ENCODE results near the gene C2orf72.
"Not testable (repeated sequence)": the region's sequence is repeated elsewhere in the genome, so short reads cannot be mapped to it uniquely, and the experiment has no call there.

The C2orf72 gene

DNA sequence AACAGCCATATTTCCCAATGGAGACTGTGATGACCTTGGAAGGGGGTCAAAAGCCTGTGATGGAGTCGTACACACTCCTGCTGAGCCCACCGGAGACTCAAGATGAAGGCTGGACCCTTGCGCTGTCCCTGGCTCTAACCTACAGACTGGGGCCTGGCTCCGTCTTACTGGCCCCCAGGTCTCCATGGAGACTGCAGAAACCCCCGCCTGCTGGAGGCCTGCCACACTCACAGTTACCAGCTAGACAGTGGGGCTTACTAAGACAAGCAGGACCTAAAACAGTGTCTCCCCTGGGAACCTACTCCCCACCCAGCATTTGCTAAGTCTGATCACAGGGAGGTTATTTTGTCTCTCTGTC lies 9.6 kb downstream of the C2orf72 start:
- DNase-seq (ENCODE audit: low read depth), result no peak

DNA sequence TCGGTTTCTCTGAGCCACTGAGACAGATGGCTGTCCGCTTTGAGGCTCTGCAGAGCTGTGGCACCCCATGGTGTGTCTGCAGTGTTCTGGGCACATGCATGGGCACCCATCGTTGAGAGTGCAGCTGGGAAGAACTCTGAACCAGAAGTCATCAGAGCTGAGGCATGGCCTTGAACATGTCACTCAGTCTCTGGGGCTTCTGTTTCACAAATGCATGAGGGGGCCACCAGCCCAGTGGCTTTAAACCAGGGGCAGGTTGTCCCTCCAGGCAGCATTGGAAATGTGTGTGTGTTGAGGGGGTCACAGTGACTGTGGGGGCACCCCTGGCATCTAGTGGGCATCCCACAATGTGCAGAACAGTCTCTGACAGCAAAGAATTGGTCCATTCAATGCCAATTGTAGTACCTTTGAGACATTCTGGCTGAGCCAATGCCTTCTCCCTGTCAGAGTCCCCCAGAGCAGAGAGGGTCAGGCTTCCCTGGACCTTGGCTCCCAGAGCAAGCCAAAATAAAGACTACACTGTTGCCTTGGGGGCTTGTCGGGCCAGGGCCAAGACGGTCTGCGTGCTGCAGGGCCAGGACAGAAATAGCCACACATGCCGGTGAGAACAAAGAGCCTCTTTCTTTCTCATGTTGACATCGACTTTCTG lies 10.1 kb downstream of the C2orf72 start:
- DNase-seq (ENCODE audit: low read depth), result no peak

DNA sequence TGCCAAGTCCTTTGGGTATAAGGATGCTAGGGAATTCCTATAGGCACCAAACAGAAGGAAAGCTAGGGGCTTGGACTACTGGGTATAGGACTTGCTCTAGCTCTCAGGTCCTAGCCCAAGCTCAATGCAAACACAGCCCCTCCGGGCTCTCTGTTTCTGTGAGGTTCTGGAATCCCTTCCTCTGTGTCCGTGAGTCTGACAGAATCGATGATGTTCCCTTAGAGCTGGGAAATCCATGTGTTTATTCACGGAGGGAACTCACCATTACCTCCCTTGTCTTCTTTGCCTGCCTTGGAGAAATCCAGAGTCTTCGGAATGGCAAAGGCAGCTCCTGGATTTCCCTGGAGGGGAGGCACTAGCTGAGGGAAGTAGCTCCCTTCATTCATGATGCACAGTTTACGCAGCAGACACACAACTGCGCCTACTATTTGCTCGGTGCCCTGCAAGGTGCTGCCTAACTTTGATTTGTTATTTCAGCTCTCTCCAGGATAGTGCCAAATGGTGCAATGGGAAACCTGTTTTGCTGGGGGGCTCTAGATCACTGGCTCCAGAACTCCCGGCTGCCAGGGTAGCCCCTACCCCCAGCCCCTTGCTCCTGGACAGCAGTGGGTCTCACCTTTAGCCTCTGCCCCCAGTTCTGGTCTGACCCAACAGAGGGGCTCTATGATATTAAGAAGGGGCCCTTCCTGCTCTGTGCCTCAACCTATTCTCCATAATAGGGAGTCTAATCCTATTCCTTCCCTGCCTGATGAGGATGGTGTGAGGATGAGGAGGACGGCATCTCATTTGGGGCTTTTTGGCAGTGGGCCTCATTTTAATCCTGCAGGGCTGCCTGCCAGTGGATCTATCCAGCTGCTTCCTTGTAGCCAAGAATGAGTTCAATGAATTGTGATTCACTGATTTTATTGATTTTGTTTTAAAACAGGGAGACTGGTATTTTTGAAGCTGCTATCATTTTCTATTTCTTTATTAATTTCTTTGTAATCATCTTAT lies 10.9 kb downstream of the C2orf72 start:
- no peak for DNase-seq (ENCODE audit: low read depth)

DNA sequence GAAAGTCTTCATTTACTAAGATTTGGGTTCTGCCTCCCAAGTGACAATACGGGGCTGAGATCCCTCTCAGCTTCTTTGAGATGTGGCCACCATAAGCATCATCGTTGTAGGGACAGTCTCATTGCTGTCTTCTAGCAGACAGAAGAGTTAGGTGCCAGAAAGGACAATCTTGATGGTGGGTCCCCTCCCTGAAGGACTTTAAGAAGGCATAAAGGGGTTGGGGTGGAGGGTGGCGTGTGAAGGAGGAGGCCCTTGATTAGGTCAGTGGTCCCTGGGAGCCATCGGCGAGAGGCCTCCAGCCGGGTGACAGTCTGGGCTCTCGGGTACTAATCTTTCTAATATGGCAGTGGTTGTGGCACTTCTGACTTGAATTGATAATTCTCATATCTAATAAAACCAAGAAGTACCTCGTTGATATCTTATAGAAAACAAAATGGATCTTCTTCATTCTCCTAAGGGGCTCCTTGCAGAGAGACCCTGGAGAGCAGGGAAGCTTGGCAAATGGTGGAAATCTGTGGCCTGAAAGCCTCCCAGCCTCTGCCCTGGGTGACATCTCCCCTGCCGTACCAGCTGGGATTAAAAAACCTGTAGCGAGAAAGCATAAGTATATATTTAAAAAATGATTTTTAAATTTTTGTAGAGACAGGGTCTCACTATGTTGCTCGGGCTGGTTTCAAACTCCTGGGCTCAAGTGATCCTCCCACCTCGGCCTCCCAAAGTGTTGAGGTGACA lies 12.1 kb downstream of the C2orf72 start:
- no peak for DNase-seq (ENCODE audit: low read depth)

DNA sequence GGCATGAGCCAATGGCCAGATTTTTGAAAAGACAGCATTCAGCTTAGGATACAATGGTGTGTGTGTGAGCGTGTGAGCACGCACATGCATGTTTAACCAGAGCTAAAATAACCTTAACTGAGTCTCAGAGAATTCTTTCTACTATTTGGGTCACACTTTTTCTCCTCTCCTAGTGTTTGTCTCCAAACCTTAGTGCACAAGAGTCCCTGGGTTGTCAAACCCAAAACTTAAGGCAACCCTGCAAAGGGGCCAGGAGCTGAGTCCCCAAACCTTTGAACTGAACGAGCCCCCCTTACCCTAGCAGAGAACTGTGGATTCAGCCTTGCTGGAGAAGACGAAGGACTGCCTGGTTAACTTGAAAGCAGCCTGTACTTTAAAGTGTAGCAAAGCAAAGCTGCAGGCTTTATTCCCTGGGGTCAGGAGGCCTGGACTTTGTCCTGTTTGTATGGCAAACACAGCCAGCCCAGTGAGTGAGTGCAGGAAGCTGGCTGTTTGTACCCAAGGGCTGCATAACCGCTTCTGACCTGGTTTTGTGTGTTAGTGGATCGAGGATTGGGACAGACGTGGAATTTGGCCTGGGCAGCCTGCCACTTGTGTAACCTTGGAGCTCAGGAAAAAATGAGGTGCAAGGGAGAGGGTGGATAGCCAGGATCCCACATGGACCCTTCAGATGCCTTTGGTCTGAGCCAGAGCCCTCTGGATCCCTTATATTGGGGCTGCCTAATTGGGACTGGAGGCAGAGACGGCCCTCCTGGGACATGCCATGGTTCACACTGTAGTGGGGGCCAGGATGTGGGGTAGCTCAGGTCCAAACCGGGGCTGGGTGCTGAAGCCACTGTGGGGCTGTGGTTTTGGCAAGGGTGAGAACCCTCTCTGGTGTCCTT lies 12.9 kb downstream of the C2orf72 start:
- no peak for DNase-seq (ENCODE audit: low read depth)

DNA sequence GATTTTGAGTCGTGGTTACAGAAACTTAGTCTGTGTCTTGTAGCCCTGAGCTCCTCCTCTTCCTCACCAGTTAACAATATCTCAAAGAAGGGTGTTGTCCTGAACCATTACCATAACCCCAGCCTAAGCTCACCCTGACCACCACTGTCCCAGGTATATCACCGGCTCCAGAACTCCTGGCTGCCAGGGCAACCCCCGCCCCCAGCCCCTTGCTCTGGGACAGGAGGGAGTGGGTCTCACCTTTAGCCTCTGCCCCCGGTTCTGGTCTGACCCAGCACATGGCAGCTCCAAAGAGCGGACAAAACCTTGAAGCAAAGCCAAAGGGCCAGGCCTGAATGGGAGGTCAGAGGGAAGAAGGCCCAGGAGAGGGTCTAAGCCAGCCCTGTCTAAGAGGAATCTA lies 13.8 kb downstream of the C2orf72 start:
- DNase-seq (ENCODE audit: low read depth), result no peak

DNA sequence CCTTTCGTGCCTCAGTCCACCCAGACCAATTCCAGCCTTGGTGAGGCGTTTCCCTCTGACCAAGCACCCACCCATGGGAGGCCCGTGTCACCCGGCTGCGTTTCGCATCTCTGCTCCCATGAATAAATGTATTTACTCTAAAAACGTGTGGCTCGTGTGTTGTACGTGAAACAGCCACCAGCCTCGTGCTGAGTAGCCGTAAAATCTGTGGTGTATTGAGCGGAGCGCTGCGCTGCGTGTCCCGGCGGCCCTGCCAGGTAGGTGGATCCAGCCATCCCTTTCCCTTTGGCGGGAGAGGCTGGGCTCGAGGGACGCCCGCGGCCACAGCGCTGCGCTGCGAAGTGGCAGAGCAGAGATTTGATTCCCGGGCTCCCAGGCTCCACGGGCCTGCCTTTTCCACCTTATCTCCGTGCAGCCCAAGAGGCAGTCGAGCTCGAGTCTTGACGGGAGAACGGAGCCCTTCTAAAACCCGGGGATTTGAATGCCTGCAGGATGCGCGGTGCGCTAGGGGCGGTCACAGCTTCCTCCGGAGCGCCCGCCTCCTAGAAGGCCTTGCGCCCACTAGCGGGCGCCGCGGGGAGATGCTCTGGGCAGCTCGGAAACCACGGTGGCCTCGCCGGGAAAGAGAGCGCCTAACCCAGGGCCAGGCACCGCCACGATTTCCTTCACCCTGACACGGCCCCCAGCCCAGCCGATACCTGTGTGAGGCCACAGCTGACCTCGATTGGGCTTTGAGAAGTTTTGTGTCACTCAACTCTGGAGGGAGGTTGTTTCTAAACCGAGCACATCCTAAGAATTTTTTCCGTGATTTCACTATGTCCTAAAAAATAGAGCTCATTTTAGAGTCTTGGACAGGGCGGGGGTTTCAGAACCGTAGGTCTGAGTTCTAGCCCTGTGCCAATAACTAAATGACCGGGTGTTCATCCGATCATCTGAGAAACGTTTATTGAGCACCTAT lies 15.4 kb downstream of the C2orf72 start:
- DNase-seq (ENCODE audit: low read depth), result peak; percentile 59

DNA sequence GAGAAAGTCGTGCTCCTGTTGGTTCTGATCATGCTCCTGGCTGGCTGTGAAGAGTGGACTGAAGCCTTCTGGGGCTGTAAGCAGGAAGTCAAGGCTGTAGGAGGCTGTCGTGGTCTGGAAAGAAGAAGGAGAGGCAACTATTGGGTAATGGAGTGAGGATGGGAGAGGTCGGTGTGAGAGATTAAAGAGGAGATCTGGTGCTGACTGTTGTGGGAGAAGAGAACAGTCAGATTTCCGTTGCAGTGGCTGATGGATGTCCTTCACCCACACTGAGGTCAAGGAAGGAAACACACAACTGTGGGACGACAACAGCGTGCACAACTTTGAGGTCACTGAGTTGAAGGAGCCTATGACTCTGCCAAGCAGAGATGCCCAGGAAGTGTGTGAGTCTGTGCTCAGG lies 16.5 kb downstream of the C2orf72 start:
- DNase-seq (ENCODE audit: low read depth), result no peak

DNA sequence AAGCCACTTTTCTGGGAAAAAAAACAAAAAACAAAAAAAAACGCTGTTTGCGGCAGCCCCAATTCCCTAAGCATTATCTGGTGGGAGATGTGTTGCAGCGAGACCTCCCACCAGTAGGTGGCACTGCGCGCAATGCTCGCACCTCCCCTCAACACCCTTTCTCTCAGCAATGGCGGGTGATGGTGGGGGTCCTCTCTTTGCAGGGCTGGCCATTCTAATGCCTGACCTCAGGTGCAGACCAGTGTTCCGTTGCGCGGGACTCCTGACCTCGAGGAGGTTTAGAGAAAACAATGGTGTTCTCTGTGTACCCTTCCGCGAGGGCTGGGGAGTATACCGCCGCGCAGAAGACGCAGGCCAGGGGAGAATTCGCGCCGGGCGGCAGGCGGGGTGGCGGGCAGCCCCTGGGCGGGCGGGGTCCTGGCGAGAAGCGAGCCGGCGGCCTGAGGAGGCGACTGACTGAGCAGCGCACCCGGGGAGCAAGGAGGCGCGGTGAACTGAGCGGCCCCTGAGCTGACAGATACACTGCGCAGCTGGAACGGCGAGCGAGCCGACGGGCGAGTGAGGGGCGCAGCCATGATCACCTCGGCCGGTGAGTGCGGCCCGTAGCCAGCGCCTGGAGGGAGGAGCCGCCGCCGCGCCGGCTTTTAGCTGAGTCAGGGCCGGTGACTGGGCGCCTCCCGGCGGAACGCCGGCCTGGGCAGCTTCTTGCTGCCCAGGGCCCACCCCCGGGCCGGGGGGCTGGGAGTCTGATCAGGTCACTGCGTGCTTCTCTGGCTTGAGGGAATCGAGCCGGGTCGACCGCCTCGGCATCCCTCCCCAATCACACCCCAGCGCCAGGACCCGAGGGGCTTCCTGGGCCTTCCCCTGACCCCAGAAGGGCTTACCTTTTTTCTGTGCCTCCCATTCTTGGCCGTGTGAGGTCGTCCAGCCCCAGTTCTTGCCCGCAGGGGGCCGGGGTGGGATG lies 19.4 kb downstream of the C2orf72 start, which contains the start of gene PSMD1:
Gene PSMD1 (plus strand): TSS at position 415 of the 964 bp plus-strand sequence. CDS start 159 bp downstream, at position 574.
- peak; percentile 94 for DNase-seq (ENCODE audit: low read depth)

DNA sequence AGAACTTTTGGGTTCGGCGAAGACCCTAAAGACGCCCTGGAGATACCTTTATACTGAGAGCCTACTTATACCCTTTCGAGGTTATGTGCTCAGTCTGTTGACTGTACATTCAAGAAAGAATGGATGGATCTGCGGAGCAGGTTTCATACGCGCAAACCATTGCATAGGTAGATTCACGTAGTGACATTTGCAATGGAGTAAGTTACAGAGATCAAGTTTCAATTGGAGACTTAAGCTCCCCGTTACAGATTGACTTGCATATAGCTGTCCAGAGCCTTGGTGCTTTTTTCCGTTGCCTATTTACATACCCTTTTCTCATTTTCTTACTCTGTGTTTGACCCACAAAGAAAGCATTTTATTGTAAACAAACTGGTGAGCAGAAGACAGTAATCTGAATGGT lies 20.3 kb downstream of the C2orf72 start:
- DNase-seq (ENCODE audit: low read depth), result no peak

DNA sequence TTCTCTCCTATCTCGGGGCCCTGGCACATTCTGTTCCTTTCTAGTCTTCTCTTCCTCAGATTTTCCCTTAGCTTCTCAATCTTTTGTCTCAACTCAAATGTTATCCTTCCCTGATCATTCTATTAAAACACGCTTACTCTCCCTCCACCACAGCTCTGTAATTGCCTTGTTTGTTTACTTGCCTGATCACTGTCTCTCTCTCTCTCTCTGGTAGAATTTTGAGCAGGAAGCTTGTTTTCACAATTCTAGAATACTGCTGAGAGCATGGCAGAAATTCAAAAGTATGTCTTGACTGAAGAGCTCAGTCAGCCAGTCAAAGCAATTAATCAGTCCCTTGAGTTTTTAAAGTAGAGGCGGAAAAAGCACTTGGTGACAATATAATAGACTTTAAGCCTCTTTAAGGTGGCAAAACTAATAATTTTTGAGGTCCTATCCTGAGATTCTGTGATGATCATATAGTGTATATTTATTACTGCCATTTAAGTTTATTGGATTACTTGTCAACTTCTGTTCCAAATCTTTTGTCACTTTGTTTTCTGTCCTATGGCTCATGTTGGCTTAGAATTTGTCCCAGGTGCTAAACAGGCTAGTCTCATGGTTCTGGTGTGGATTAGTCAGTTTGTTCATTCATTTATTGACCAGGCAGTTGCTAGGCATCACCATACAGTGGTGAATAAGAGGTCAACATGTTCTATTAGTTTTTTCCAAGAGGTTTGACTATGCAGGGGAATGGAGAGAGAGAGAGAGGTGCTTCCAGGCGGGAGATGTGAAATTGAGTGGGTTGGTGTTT lies 21.6 kb downstream of the C2orf72 start:
- no peak for DNase-seq (ENCODE audit: low read depth)

DNA sequence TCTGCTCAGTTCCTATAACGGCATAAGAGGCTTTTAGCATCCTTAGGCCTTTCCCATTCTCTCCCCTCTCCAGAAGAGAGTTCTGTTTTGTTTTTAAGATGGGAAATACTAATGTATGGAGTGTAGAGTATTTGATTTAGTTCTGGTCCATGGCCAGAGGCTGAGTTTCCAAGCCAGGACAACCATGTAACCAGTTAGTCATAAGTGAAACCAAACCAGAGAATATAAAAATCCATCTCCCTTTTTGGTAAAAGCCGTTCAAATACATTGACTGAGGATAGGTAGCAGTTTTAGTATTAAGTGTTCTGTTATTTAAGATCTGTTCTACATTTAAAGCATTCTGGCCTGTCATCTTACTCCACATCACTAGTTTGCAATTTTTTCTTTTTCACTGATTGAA lies 22.4 kb downstream of the C2orf72 start:
- no peak for DNase-seq (ENCODE audit: low read depth)

DNA sequence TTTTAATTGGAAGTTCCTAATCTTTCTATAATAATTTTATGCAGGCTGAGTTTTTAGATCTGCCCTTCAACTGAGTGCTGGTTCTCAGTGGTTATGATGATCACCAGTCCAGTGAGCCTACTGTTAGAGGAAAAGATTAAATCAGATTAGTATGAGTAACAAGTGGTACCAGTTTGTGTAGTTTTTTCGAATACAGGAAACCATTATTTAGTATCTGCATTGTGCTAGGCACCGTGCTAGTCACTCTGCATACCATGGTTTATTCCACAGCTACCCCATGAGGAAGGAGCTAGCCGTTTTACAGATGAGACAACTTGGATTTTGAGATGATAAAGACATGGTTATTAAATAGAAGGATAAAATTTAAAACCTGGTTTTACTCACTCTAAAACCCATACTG lies 25.5 kb downstream of the C2orf72 start:
- DNase-seq (ENCODE audit: low read depth), result no peak

DNA sequence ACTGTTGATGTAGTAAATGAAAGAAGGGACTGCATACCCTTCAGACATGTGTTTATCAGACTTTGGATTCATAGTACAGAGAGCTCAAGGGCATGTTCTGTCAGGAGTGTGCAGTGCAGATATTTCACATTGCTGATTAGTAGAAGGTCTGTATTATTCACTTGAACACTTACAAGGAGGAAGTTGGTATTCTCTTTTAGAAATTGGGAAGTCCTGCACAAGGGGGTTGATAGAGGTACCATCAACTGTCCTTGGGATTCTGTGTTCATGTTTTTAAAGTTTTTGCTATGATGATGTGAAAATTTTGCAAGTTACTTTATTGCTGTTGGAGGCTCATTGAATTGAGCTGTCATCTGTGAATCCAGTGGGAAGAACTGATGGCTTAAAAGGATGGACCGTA lies 26.0 kb downstream of the C2orf72 start:
- no peak for DNase-seq (ENCODE audit: low read depth)

DNA sequence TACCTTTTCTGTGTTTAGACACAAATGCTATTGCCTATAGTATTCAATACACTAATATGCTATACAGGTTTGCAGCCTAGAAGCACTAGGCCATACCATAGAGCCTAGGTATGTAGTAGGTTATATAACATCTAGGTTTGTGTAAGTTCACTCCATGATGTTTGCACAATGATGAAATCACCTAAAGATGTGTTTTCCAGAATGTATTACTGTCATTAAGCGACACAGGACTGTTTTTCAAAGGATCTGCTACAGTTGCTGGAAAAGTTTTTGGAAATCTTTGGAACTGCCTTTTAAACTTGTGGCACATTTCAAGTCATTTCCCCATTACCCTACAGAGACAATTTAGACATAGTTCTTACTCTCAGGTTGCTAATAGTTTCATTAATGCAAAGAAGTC lies 28.6 kb downstream of the C2orf72 start:
- no peak for DNase-seq (ENCODE audit: low read depth)

DNA sequence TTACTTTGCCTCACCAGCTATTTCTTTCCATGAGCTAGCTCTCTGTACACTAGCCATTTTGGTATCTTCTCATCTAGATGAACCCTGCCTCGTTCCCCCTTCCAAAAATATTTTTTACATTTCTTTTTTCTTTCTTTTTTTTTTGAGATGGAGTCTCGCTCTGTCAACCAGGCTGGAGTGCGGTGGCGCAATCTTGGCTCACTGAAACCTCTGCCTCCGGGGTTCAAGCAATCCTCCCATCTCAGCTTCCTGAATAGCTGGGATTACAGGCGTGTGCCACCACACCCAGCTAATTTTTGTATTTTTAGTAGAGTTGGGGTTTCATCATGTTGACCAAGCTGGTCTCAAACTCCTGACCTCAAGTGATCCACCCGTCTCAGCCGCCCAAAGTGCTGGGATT lies 30.2 kb downstream of the C2orf72 start:
- not testable (repeated sequence) for DNase-seq (ENCODE audit: low read depth)

DNA sequence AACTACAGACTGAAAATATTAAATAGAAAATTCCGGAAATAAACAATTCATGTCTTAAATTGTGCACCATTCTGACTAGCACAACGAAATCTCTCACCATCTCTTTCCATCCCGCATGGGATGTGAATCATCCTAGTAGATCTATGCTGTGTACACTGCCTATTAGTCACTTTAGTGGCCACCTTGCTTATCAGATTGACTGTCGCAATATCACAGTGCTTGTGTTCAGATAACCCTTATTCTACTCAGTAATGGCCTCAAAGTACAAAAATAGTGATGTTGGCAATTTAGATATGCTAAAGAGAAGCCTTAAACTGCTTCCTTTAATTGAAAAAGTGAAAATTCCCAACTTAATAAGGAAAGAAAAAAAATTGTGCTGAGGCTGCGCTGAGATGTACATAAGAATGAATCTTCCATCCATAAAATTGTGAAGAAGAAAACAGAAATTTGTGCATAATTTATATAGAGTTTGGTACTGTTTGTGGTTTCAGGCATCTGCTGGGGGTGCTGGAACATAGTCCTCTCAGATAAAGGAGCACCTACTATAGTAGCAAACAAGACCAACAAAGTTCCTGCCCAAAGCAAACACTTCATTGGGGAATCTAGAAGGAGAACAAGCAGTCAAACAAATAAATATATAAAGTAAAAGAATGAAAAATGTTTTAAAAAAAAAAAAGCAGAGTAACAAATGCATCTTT lies 31.4 kb downstream of the C2orf72 start:
- DNase-seq (ENCODE audit: low read depth), result no peak

All from stimulated activated CD8-positive, alpha-beta memory T cell treated with anti-CD3 and anti-CD28 coated beads, Interleukin-15, amount 100 ng/mL, for 1 hour (primary cell).